Kidney epithelial cell (primary cell): ENCODE data around the gene CCDC138. TPM values are rescaled to one million over a fixed set of nuclear protein-coding genes. Genes with fewer than 3 reads are reported as not detected.

Source experiments
- DNase-seq: peaks from one replicate; pipeline ENCODE4 v3.0.0-alpha.2; 2010; ENCODE audit warnings: low read depth
- H3K27me3 ChIP-seq: 2 replicates; pipeline ENCODE4 v1.6.0; 2011; ENCODE audit warnings: low read length; ENCODE audit not compliant: control insufficient read depth, insufficient read depth
- H3K36me3 ChIP-seq: 2 replicates; pipeline ENCODE4 v1.5.1; 2011; ENCODE audit warnings: low read length; ENCODE audit not compliant: control insufficient read depth, insufficient read depth
- H3K4me3 ChIP-seq: 2 replicates; pipeline ENCODE4 v1.5.1; 2011; ENCODE audit warnings: low read depth, mild to moderate bottlenecking, control low read depth, low read length
- total RNA-seq: library from RNA; depleted of rRNA; stranded (reverse); fragments of >200 nt; gene quantifications from 2 replicates; pipeline ENCODE4 v1.2.3, GENCODE V29; 2015
- TF ChIP-seq, protein P1 (sequence below): IDR thresholded peaks from 2 replicates; pipeline ENCODE4 v1.5.1; 2011; ENCODE audit warnings: mild to moderate bottlenecking, moderate library complexity, low read length, control low read depth, inconsistent platforms; ENCODE audit not compliant: insufficient read depth, poor library complexity, severe bottlenecking

CCDC138 gene
- total RNA-seq, 1 donor from 2014 or later, result 3.7 TPM

DNA sequence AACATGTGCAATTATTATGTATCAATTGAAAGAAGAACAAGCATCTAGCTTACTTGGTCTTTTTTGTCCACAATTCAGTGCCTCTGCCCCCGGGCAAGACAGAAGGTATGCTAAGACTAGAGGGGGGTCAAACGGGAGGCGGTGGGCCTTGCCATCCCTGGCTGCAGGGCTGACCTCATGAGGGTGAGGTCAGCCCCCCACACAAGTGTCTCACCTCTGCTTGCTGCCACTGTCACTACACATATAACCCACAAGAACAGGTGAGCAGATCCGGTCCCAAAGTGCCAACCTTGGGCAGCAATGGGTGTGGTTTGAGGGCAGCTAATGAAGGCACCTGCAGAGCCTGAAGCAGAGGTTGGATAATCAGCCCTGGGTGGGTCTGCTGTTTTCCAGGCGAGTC, 131.0 kb downstream of the CCDC138 start:
- Histone ChIP-seq H3K36me3 (no peaks in the 10 kb centered on the region), H3K27me3 (peaks cover 4% of the 10 kb centered on the region), H3K4me3 (no peak overlapping the region)
- no peak for DNase-seq
- TF ChIP-seq, protein P1, sequence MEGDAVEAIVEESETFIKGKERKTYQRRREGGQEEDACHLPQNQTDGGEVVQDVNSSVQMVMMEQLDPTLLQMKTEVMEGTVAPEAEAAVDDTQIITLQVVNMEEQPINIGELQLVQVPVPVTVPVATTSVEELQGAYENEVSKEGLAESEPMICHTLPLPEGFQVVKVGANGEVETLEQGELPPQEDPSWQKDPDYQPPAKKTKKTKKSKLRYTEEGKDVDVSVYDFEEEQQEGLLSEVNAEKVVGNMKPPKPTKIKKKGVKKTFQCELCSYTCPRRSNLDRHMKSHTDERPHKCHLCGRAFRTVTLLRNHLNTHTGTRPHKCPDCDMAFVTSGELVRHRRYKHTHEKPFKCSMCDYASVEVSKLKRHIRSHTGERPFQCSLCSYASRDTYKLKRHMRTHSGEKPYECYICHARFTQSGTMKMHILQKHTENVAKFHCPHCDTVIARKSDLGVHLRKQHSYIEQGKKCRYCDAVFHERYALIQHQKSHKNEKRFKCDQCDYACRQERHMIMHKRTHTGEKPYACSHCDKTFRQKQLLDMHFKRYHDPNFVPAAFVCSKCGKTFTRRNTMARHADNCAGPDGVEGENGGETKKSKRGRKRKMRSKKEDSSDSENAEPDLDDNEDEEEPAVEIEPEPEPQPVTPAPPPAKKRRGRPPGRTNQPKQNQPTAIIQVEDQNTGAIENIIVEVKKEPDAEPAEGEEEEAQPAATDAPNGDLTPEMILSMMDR, result no peak

DNA sequence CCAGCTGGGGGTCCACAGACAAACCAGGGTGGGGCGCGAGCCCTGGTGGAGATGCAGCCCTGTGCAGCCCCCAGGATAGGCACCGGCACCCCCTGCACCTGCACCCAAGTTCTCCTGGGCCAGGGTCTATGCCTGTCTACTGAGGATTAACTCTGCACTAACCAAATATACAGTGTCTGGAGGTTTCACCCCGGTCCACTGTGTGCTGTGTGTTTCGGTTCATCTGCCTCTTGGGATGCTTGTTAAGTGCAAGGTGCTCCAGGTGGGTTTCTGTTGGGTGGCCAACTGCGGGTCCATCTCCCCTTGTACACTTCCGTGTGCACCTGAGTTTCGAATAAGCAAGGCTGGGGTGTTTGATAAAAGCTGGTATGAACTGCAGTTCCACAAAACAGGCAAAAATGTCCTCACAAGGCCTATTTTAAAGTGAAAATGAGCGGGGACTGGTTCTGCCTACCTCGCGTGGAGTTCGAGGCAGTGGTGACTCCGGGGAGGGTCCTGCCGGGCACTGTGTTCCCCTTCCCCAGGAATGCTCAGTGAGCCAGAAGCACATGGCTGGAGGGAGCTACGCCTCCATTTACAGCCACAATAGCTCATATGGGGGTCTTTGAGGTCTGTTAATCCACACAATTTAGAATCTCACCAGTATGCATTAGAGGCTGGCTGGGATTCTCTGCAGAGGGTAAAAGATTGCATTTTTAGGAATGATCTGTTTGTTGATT, 131.7 kb downstream of the CCDC138 start:
- peaks cover 4% of the 10 kb centered on the region for H3K27me3 ChIP-seq
- no peak overlapping the region for H3K4me3 ChIP-seq
- TF ChIP-seq, protein P1, result no peak
- DNase-seq, result no peak
- no peaks in the 10 kb centered on the region for H3K36me3 ChIP-seq

DNA sequence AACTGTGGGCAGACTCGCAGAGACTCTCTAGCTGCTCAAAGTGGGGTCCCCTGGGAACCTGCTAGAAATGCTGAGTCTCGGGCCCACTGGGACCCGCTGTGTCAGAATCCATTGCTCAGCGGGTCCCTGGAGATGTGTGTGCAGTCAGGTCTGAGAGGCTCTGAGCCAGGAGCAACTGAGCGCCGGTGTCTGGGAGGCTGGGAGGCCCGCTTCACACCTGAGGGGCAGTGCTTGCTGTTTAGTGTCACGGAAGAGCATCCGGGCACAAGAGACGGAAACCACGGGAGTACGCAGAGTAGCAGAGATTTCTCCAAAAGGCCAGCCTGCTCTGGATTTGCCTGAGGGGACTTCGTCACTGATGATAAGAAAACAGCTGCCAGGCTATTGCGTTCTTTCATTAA, 132.4 kb downstream of the CCDC138 start:
- no peaks in the 10 kb centered on the region for H3K36me3 ChIP-seq
- no peak for DNase-seq
- H3K27me3 ChIP-seq, result peaks cover 4% of the 10 kb centered on the region
- TF ChIP-seq, protein P1, result no peak
- no peak overlapping the region for H3K4me3 ChIP-seq

DNA sequence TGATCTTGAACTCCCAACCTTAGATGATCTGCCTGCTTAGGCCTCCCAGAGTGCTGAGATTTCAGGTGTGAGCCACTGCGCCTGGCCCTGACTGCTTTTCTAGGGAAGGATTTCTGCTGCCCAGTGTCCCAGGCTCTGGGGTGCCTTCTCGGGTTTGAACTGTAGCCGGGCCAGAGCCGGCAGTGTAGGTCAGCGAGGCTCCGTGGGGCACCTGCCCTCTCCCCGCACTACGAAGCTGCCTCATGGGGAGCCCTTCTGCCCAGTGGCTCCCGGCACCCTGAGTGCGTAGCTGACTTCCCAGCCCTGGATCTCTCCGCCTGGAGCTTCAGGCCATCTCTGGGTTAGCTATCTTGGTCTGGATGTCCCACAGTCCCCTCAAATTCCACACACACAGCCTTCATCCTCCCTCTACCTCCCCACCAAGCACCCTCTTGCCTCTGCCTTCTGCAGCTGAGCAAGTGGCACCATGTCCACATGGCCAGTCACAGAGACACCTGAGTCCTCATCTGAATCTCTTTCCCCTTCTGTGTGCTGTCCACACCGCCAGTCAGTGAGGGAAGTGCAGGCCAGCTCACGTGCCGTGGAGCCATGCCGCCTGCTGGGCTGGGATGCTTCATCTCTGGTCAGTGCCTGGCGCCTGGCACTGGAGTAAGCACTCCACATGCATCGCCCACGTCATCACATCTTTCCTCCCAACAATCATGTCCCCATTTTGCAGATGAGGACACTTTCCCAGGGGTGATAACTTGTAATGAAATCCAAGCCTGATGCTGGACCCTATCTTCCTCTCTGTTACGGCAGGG, 133.2 kb downstream of the CCDC138 start:
- peaks cover 4% of the 10 kb centered on the region for H3K27me3 ChIP-seq
- no peak for DNase-seq
- no peak overlapping the region for H3K4me3 ChIP-seq
- no peaks in the 10 kb centered on the region for H3K36me3 ChIP-seq
- TF ChIP-seq, protein P1, result no peak

DNA sequence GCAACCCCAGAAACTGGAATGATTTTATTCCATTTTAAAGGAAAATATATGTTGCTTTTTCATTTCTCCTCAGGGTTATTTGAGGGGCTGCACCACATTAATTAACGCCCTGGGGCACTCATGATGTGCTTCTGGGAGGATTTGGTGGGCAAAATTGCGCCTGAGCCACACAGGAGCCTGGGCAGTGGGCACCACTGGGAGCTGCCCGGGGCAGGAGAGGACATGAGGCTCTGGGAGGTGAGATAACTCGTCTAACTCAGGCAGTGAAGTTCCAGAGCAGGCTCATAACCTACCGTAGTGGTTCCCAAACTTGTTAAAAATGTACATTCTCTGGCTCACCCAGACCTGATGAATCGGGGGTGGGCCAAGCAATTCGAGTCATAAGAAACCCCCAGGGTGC, 134.1 kb downstream of the CCDC138 start:
- TF ChIP-seq, protein P1, result no peak
- Histone ChIP-seq H3K4me3 (no peak overlapping the region), H3K36me3 (no peaks in the 10 kb centered on the region), H3K27me3 (peaks cover 4% of the 10 kb centered on the region)
- DNase-seq, result no peak
